GM12873 (cell line): ENCODE data around the gene PRKCA.

Source experiments
- CTCF ChIP-seq: IDR thresholded peaks from 2 replicates; pipeline ENCODE4 v1.5.1; 2012; ENCODE audit warnings: low read depth, mild to moderate bottlenecking, moderate library complexity, low read length, control low read depth; ENCODE audit not compliant: insufficient read depth; ENCODE audit errors: missing control alignments

PRKCA gene

GRCh38 chr17:66415366-66416206 lies 113.2 kb downstream of the PRKCA start:
- TF ChIP-seq CTCF, result no peak

- TF ChIP-seq CTCF, result no peak
Measured at GRCh38 chr17:66416207-66416940, 114.0 kb downstream of the PRKCA start.

- TF ChIP-seq CTCF, result no peak
Measured at GRCh38 chr17:66417300-66417719, 114.9 kb downstream of the PRKCA start.

- no peak for TF ChIP-seq CTCF
Measured at GRCh38 chr17:66420961-66421371, 118.6 kb downstream of the PRKCA start.

- no peak for TF ChIP-seq CTCF
Measured at GRCh38 chr17:66422186-66422585, 119.8 kb downstream of the PRKCA start.

- TF ChIP-seq CTCF, result no peak
Measured at GRCh38 chr17:66423056-66423955, 120.9 kb downstream of the PRKCA start.
